Posterior vena cava (tissue), 2 donors: ENCODE measurements around the gene TRIOBP. TPM values are rescaled to one million over a fixed set of nuclear protein-coding genes. Genes with fewer than 3 reads are reported as not detected.
"Not testable (repeated sequence)": the region's sequence is repeated elsewhere in the genome, so short reads cannot be mapped to it uniquely, and the experiment has no call there.

Experiments
- DNase-seq: peaks from one replicate; pipeline ENCODE4 v3.0.0-alpha.2; 2020; ENCODE audit warnings: low spot score
- intact Hi-C, 2 donors: fragments of 100-400 bp; cut with DNase I; formaldehyde crosslinking; loops; one replicate each; pipeline versions ENCODE4 v1.14.1 to v1.14.2; 2022 to 2023
- total RNA-seq, 2 donors: library from RNA; stranded (reverse); fragmentation: NEBNext Ultra II Directional; extraction: Animal tissue kit (Norgen Biotek cat#: 25700); gene quantifications; one replicate each; pipeline ENCODE4 v1.2.1, GENCODE V29; 2021
- donor health status: DM: yes; HTN: yes; CAD: no.
- donor health status: DM: yes; HTN: yes; CAD: no.

Gene TRIOBP
- total RNA-seq, 2 donors from 2014 or later, result 93.8 to 95.8 TPM

- intact Hi-C loops, result loop anchor here in 1 of 2 donors (5.0 kb wide), 1 partner anchor 39 kb away; no protein-coding TSS in a partner anchor
- DNase-seq, result no peak
Measured at GRCh38 chr22:37681001-37681424, 15.8 kb upstream of the TRIOBP start.

- DNase-seq, result peak; percentile 91
- intact Hi-C loops, result loop anchor here in 1 of 2 donors (5.0 kb wide), 1 partner anchor 39 kb away; no protein-coding TSS in a partner anchor
Measured at GRCh38 chr22:37681556-37682049, 15.2 kb upstream of the TRIOBP start.

GRCh38 chr22:37684803-37685615 lies 11.8 kb upstream of the TRIOBP start:
- intact Hi-C loops, result loop anchor here in 1 of 2 donors (5.0 kb wide), 1 partner anchor 43 kb away; no protein-coding TSS in a partner anchor
- DNase-seq, result no peak

GRCh38 chr22:37686002-37686982 lies 10.6 kb upstream of the TRIOBP start, which contains the start of gene NOL12:
Gene NOL12, plus strand, starts transcription at chr22:37686343. Its CDS starts 50 bp downstream, at chr22:37686393.
- intact Hi-C loops, result no loop called here
- peak; percentile 94 for DNase-seq

GRCh38 chr22:37690407-37690806 lies 6.4 kb upstream of the TRIOBP start:
- intact Hi-C loops, result no loop called here
- DNase-seq, result no peak

GRCh38 chr22:37690901-37691504 lies 5.8 kb upstream of the TRIOBP start:
- intact Hi-C loops, result no loop called here
- no peak for DNase-seq

- intact Hi-C loops, result no loop called here
- no peak for DNase-seq
Measured at GRCh38 chr22:37692627-37693285, 4.1 kb upstream of the TRIOBP start.

GRCh38 chr22:37694131-37694530 lies 2.7 kb upstream of the TRIOBP start:
- DNase-seq, intact Hi-C loops: not testable (repeated sequence)

GRCh38 chr22:37696260-37696656 lies 590 bp upstream of the TRIOBP start:
- DNase-seq, intact Hi-C loops: not testable (repeated sequence)

GRCh38 chr22:37697538-37697835 lies 639 bp downstream of the TRIOBP start:
- DNase-seq, result no peak
- intact Hi-C loops, result no loop called here

- intact Hi-C loops, result no loop called here
- DNase-seq, result no peak
Measured at GRCh38 chr22:37701141-37701786, 4.4 kb downstream of the TRIOBP start.

GRCh38 chr22:37703906-37704305 lies 7.1 kb downstream of the TRIOBP start:
- intact Hi-C loops, result no loop called here
- DNase-seq, result no peak

GRCh38 chr22:37704645-37705044 lies 7.8 kb downstream of the TRIOBP start:
- intact Hi-C loops, result no loop called here
- no peak for DNase-seq

GRCh38 chr22:37705205-37705604 lies 8.4 kb downstream of the TRIOBP start:
- intact Hi-C loops, result no loop called here
- no peak for DNase-seq

GRCh38 chr22:37708580-37709444 lies 12.0 kb downstream of the TRIOBP start:
- no peak for DNase-seq
- intact Hi-C loops, result no loop called here

GRCh38 chr22:37709445-37709765 lies 12.6 kb downstream of the TRIOBP start:
- no peak for DNase-seq
- intact Hi-C loops, result no loop called here

- DNase-seq, result no peak
- intact Hi-C loops, result no loop called here
Measured at GRCh38 chr22:37710675-37711074, 13.8 kb downstream of the TRIOBP start.

- no peak for DNase-seq
- intact Hi-C loops, result no loop called here
Measured at GRCh38 chr22:37711490-37711889, 14.6 kb downstream of the TRIOBP start.
